ENCODE measurements around the gene CAMK1. TPM values are rescaled to one million over a fixed set of nuclear protein-coding genes. Genes with fewer than 3 reads are reported as not detected.

CAMK1 gene
- total RNA-seq, 1 experiment from 2014 or later: 19.7 TPM

DNA sequence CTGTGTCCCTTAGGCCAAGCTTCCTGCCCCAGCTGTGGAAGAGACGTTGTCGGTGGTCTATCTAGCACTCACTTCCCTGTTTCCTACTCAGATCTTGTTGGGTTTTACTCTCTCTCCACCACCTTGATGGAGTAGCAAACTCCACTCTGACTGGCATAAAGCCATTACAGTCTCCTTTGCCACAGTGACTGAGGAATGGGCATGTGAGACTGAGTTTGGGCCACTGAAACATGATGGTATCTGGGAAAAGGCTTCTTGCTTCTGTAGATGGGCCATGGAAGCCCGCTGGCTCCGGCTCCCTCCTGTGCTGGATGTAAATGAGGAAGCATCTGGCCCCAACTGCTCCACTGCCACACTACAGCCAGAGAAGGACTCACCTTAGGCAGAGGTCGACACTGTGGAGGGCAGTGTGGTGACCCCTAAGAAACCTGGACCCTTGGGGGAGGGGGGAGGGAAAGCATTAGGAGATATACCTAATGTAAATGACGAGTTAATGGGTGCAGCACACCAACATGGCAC is 9.4 kb upstream of the CAMK1 start:
- Histone ChIP-seq H3K36me3 (ENCODE audit: control insufficient read depth in 1 of 2, insufficient read depth in 2 of 2, low read length in 2 of 2) (peaks cover 5 to 8% of the 10 kb centered on the region in 2 experiments; a peak in 3 of 4 replicates), H3K27me3 (ENCODE audit: insufficient read depth, low read length) (no peaks in the 10 kb centered on the region), H3K9ac (ENCODE audit: low read length) (no peak overlapping the region), H3K79me2 (ENCODE audit: insufficient read depth, low read length) (no peaks in the 10 kb centered on the region), H3K9me3 (ENCODE audit: control insufficient read depth in 1 of 2, insufficient read depth in 1 of 2, low read depth in 1 of 2, low read length in 2 of 2) (no peaks in the 10 kb centered on the region), H3K9me2 (ENCODE audit: insufficient read depth) (no peaks in the 10 kb centered on the region), H3K4me3 (replicated peaks in 1 of 2; ENCODE audit: low read depth in 1 of 2, low read length in 2 of 2) (no peak overlapping the region), H4K20me1 (ENCODE audit: insufficient read depth) (no peaks in the 10 kb centered on the region), H3K4me1 (ENCODE audit: control insufficient read depth in 1 of 2, insufficient read depth in 2 of 2, low read length in 2 of 2) (peaks cover 0 to 11% of the 10 kb centered on the region in 2 experiments; a peak in 1 of 4 replicates), H3K27ac (ENCODE audit: low read depth, low read length) (no peak overlapping the region), H2AFZ (ENCODE audit: low read depth, low read length, poor library complexity, severe bottlenecking) (no peak overlapping the region), H3K4me2 (ENCODE audit: low read length) (no peak overlapping the region)
- ChIA-PET CTCF (no interaction called here), RAD21 (ENCODE audit: low non-redundant PET in 1 of 2, low total read pairs in 2 of 2, uncharacterized antibody in 2 of 2, unreplicated experiment in 2 of 2) (no interaction called here), POLR2A (no interaction called here)
- no peak for DNase-seq (ENCODE audit: low read depth, low spot score)
- TF ChIP-seq, protein P1, sequence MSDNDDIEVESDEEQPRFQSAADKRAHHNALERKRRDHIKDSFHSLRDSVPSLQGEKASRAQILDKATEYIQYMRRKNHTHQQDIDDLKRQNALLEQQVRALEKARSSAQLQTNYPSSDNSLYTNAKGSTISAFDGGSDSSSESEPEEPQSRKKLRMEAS (IDR thresholded peaks at IDR 0.05): no peak
- TF ChIP-seq YY1 (IDR thresholded peaks at IDR 0.05; ENCODE audit: extremely low read depth, insufficient replicate concordance, low read depth, low read length): no peak
- TF ChIP-seq ZNF274 (IDR thresholded peaks at IDR 0.05; ENCODE audit: low read depth, low read length): no peak
- TF ChIP-seq EGR1 (IDR thresholded peaks at IDR 0.05; ENCODE audit: low read depth): no peak
- TF ChIP-seq SIN3A (IDR thresholded peaks at IDR 0.05; ENCODE audit: low read depth): no peak
- BruUV-seq (replicated peaks): no TSS peak
- ATAC-seq: no peak
- intact Hi-C loops (cut with micrococcal nuclease): no loop called here

DNA sequence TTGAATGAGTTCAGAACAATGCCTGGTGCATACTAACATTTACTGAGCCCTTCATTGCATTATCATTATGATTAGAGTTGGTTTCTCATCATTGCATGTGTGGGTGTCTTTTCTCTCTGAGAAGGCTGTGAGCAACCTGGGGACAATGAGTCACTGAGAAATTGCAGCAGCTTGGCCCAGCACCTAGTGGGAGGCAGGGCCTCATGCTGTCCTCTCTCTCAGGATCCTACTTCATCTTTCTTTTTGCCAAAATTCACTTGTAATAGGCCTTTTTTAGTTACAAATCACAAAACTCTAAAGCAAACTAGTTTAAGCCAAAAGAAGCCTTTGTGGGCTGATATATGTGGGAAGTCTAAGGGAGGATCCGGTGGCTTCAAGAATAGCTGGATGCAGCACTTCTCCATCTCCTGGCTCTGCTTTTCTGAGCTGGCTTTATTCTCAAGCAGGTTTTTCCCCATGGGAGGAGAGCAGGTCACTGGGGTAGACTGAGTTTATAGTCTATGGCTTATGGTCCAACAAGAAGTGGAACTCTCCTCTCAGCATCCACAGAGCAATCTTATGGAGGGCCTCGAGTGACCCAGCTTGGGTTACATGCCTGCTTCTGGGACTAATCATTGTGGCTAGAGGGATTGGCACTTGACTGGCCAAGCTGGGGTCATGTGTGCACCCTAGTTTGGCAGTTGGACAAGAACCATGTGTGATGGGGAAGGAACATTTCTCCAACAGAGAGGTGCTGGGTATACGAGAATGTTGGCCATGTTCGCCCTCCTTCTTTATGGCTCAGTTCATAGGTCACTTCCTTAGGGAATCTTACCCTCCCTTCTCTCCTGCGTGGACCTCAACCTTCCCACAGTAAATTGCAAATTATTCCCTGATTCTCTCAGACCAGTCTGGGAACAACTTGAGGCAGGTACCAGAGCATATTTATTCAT is 8.7 kb upstream of the CAMK1 start:
- ChIA-PET RAD21 (ENCODE audit: low non-redundant PET in 1 of 2, low total read pairs in 2 of 2, uncharacterized antibody in 2 of 2, unreplicated experiment in 2 of 2) (no interaction called here), CTCF (no interaction called here), POLR2A (no interaction called here)
- Histone ChIP-seq H3K4me3 (replicated peaks in 1 of 2; ENCODE audit: low read depth in 1 of 2, low read length in 2 of 2) (no peak overlapping the region), H3K27ac (ENCODE audit: low read depth, low read length) (no peak overlapping the region), H4K20me1 (ENCODE audit: insufficient read depth) (no peaks in the 10 kb centered on the region), H3K9ac (ENCODE audit: low read length) (no peak overlapping the region), H3K9me3 (ENCODE audit: control insufficient read depth in 1 of 2, insufficient read depth in 1 of 2, low read depth in 1 of 2, low read length in 2 of 2) (no peaks in the 10 kb centered on the region), H3K27me3 (ENCODE audit: insufficient read depth, low read length) (no peaks in the 10 kb centered on the region), H3K9me2 (ENCODE audit: insufficient read depth) (no peaks in the 10 kb centered on the region), H3K4me2 (ENCODE audit: low read length) (no peak overlapping the region), H3K4me1 (ENCODE audit: control insufficient read depth in 1 of 2, insufficient read depth in 2 of 2, low read length in 2 of 2) (peaks cover 0 to 11% of the 10 kb centered on the region in 2 experiments; a peak in 1 of 4 replicates), H3K79me2 (ENCODE audit: insufficient read depth, low read length) (no peaks in the 10 kb centered on the region), H2AFZ (ENCODE audit: low read depth, low read length, poor library complexity, severe bottlenecking) (no peak overlapping the region), H3K36me3 (ENCODE audit: control insufficient read depth in 1 of 2, insufficient read depth in 2 of 2, low read length in 2 of 2) (peaks cover 0 to 4% of the 10 kb centered on the region in 2 experiments; a peak in 3 of 4 replicates)
- TF ChIP-seq ZFX (IDR thresholded peaks at IDR 0.05) (no peak), EZH2phosphoT487 (IDR thresholded peaks at IDR 0.05; ENCODE audit: borderline replicate concordance) (no peak), FOSL1 (IDR thresholded peaks at IDR 0.05; ENCODE audit: low read depth) (peak; percentile 47), POLR2A (IDR thresholded peaks at IDR 0.05; ENCODE audit: borderline replicate concordance, extremely low read depth, insufficient read depth, insufficient read length) (no peak), POLR2AphosphoS5 (IDR thresholded peaks at IDR 0.05; ENCODE audit: low read depth, low read length) (no peak), CEBPB (IDR thresholded peaks at IDR 0.05; ENCODE audit: low read depth) (peak; percentile 74), EGR1 (IDR thresholded peaks at IDR 0.05; ENCODE audit: low read depth) (peak; percentile 54; the same call in 1 of the 2 replicates), SP1 (IDR thresholded peaks at IDR 0.05; ENCODE audit: low read depth) (peak; percentile 51), CBX3 (IDR thresholded peaks at IDR 0.05; ENCODE audit: low read depth) (0 out of 2 replicates have a peak, but pooled peaks have one; percentile 51), ATF3 (IDR thresholded peaks at IDR 0.05) (no peak), EZH2 (IDR thresholded peaks at IDR 0.05) (no peak), JUND (IDR thresholded peaks at IDR 0.05) (peak; percentile 43)
- TF ChIP-seq, protein P2, sequence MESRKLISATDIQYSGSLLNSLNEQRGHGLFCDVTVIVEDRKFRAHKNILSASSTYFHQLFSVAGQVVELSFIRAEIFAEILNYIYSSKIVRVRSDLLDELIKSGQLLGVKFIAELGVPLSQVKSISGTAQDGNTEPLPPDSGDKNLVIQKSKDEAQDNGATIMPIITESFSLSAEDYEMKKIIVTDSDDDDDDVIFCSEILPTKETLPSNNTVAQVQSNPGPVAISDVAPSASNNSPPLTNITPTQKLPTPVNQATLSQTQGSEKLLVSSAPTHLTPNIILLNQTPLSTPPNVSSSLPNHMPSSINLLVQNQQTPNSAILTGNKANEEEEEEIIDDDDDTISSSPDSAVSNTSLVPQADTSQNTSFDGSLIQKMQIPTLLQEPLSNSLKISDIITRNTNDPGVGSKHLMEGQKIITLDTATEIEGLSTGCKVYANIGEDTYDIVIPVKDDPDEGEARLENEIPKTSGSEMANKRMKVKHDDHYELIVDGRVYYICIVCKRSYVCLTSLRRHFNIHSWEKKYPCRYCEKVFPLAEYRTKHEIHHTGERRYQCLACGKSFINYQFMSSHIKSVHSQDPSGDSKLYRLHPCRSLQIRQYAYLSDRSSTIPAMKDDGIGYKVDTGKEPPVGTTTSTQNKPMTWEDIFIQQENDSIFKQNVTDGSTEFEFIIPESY (IDR thresholded peaks at IDR 0.05; ENCODE audit: extremely low read depth, insufficient replicate concordance, low read length): no peak
- TF ChIP-seq, protein P1 (IDR thresholded peaks at IDR 0.05): peak; percentile 44; the same call in 1 of the 2 replicates
- BruUV-seq (replicated peaks): no TSS peak
- DNase-seq (ENCODE audit: low read depth, low spot score): no peak
- intact Hi-C loops (cut with micrococcal nuclease): no loop called here
- ATAC-seq: no peak
